ENCODE measurements around the gene SPOCK1.
"Not testable (repeated sequence)": the region's sequence is repeated elsewhere in the genome, so short reads cannot be mapped to it uniquely, and the experiment has no call there.

Gene SPOCK1

DNA sequence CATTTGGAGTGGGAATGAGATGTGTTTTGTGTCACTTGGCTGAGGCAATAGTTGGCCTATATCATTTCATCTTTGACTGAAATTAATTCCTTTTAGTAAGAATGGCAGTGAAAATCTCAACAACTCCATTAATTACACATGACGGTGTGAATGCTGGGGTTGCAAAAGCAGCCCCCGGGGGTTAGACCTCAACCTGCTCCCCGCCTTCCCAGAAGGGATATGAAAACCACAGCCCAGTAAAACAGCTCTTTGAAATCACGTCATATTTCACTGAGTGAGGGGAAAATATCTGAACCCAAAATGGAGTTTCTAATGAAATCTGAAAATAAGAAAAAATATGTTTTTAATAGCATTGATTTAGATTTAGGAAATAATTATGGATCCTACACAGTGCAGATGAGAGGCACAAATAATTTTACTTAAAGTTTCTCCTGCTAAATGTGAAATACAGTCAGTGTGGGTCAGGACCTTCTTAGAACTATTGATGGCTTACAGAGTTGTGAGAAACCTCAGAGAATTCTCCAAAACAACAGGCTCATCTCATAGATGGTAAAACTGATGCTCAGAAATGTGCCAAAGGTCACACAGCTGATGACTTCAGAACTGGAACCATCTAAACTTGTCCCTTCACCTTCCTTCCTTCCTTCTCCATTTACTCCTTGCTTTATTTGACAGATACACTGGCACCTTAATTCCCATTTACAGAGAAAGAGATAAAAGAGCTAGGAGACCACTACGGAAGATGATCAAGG, 96.5 kb downstream of the SPOCK1 start:
- Histone ChIP-seq H3K9ac (ENCODE audit: low read length) (no peak overlapping the region), H3K4me1 (ENCODE audit: control insufficient read depth, insufficient read depth, low read length) (no peaks in the 10 kb centered on the region), H3K9me3 (ENCODE audit: control insufficient read depth, low read length) (no peaks in the 10 kb centered on the region)

DNA sequence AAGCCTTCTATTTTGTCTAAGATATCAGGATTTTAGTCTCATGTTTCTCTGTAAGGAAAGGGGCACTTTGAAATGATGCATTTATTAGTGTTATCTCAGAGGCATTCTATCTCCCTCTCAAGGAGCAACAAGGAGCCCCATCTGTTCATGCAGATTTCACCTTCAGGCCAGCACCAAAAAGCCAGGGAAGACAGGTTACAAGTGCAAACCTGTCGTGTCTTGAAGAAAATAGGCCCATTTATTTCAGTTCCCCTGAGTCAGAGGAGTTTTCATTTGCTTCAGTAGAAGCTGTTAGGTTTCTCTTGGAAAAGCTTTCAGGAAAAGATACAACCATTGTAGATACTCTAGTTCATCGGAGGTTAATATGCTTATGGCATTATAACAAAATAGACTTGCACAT, 97.2 kb downstream of the SPOCK1 start:
- H3K9ac ChIP-seq (ENCODE audit: low read length), result no peak overlapping the region
- H3K27me3 ChIP-seq (ENCODE audit: control insufficient read depth, insufficient read depth, low read length), result no peaks in the 10 kb centered on the region
- no peaks in the 10 kb centered on the region for H3K9me3 ChIP-seq (ENCODE audit: control insufficient read depth, low read length)
- no peak overlapping the region for H3K4me3 ChIP-seq (ENCODE audit: low read length)
- no peaks in the 10 kb centered on the region for H3K36me3 ChIP-seq (ENCODE audit: control insufficient read depth, insufficient read depth, low read length)
- H3K4me1 ChIP-seq (ENCODE audit: control insufficient read depth, insufficient read depth, low read length), result no peaks in the 10 kb centered on the region

More for the DNA sequence above, 96.5 kb downstream of the SPOCK1 start:
- Histone ChIP-seq H3K36me3 (ENCODE audit: control insufficient read depth, insufficient read depth, low read length) (no peaks in the 10 kb centered on the region), H3K4me3 (ENCODE audit: low read length) (no peak overlapping the region), H3K27me3 (ENCODE audit: control insufficient read depth, insufficient read depth, low read length) (no peaks in the 10 kb centered on the region)

DNA sequence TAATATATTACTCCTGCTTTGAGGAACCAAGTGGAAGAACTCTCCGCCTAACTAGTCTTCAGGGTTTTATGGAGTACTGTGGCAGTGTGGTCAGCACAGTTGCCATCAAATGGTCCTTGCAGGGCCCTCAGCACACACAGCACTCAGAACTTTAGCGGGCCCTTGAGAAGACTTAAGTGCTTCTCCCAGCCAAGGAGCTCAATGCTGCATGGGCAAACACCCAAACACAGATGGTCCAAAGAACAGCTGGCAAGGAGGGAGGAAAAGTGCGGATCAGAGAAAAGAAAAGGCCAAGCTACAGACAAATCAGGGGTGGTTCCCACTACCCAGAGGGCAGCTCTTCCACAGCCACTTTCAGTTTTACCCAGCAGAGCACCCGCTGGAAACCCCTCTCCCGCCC, 98.6 kb downstream of the SPOCK1 start:
- no peaks in the 10 kb centered on the region for H3K36me3 ChIP-seq (ENCODE audit: control insufficient read depth, insufficient read depth, low read length)
- H3K27me3 ChIP-seq (ENCODE audit: control insufficient read depth, insufficient read depth, low read length), result no peaks in the 10 kb centered on the region

DNA sequence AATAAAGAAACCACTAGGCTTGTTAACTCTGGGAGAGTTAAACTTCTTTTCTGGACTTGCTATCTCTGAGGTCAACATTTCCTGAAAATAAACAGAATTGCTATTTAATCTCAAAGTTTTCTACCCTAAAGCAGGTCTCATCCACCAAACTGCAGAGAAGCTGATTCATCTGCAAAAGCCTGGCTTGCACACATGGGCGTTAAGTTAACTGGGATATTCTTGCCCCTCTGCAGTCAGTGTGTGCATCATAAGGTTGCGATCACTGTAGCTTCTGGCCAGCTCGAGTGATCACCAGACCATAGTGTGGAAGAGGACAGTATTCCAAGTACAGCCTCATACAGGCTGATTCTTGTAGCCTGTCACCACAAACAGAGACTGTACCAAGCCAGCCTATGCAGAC, 99.2 kb downstream of the SPOCK1 start:
- Histone ChIP-seq H3K9me3 (ENCODE audit: control insufficient read depth, low read length) (no peaks in the 10 kb centered on the region), H3K4me1 (ENCODE audit: control insufficient read depth, insufficient read depth, low read length) (no peaks in the 10 kb centered on the region), H3K4me3 (ENCODE audit: low read length) (no peak overlapping the region), H3K9ac (ENCODE audit: low read length) (no peak overlapping the region), H3K36me3 (ENCODE audit: control insufficient read depth, insufficient read depth, low read length) (no peaks in the 10 kb centered on the region), H3K27me3 (ENCODE audit: control insufficient read depth, insufficient read depth, low read length) (no peaks in the 10 kb centered on the region)

More for the DNA sequence above, 98.6 kb downstream of the SPOCK1 start:
- Histone ChIP-seq H3K4me3 (ENCODE audit: low read length) (no peak overlapping the region), H3K9me3 (ENCODE audit: control insufficient read depth, low read length) (no peaks in the 10 kb centered on the region), H3K4me1 (ENCODE audit: control insufficient read depth, insufficient read depth, low read length) (no peaks in the 10 kb centered on the region), H3K9ac (ENCODE audit: low read length) (no peak overlapping the region)

DNA sequence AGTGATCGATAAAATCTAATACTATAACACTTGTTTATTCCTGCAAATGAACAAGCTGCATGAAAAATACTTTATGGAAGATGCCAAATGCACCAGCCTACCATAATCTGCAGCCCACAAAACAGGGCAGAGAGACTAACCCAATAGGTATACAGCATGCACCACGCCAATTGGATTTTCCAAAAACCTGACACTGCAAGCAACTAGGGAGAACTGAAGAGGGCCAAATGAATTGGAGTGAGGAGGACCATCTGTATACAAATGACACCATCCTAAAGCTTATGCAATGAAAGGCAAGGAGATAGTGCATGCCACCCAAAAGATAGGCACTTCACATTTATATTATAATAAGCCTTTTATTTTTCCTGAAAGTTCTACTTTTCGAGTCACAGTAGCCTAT, 100.4 kb downstream of the SPOCK1 start:
- Histone ChIP-seq H3K36me3 (ENCODE audit: control insufficient read depth, insufficient read depth, low read length) (no peaks in the 10 kb centered on the region), H3K9ac (ENCODE audit: low read length) (no peak overlapping the region), H3K4me1 (ENCODE audit: control insufficient read depth, insufficient read depth, low read length) (no peaks in the 10 kb centered on the region), H3K9me3 (ENCODE audit: control insufficient read depth, low read length) (no peaks in the 10 kb centered on the region), H3K4me3 (ENCODE audit: low read length) (no peak overlapping the region), H3K27me3 (ENCODE audit: control insufficient read depth, insufficient read depth, low read length) (no peaks in the 10 kb centered on the region)

DNA sequence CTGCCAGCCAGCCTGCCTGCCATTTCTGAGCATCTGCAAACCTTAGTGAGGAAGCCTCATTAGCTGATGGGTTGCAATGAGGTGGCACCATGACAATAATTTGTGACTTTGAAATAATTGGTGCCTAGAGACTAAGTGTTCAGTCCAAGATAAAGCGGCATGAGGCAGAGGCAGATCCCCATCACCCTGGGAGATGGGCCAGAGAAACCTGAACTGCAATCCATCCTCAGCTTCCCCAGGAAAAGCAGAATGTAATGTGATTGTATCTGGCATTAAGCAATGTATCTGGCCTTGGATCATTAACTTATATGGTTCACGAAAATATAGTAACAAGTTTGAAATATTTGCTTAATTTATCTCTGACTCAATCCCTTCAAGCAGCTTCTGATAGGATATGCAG, 101.0 kb downstream of the SPOCK1 start:
- Histone ChIP-seq H3K9me3 (ENCODE audit: control insufficient read depth, low read length) (no peaks in the 10 kb centered on the region), H3K4me3 (ENCODE audit: low read length) (no peak overlapping the region), H3K27me3 (ENCODE audit: control insufficient read depth, insufficient read depth, low read length) (no peaks in the 10 kb centered on the region), H3K36me3 (ENCODE audit: control insufficient read depth, insufficient read depth, low read length) (no peaks in the 10 kb centered on the region), H3K9ac (ENCODE audit: low read length) (no peak overlapping the region), H3K4me1 (ENCODE audit: control insufficient read depth, insufficient read depth, low read length) (no peaks in the 10 kb centered on the region)

DNA sequence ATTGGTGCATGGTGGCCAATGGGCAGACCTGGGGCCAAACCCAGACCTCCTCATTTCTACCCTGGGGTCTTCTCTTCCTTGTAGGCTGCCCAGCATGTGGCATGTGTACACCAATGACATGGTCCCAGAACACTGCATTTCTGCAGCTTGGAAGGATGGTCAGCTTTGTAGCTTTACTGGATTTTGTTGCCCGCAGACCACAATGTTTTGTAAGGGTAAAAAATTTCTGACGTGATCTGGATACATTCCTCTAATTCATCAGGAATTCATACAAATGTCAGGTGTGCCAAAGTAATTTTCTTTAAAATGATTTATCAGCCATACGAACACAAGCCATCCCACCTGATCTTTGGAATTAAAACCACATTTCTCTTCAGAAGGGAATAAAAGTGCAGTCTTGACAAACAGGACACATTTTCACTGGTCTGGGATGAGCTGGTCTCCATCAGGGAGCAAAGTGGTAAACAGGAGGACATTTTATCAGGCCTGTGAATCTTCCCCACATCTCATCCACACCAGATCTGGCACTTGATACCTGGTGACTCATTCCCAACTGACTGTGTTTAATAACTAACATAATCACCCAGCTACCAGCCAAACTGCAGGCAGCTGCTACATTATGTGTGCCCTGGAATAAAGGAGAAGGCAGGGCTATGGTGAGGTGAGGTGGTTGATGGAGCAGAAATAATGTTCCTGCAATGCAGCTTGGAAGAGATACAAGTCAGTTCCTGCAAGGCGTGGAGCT, 103.9 kb downstream of the SPOCK1 start:
- H3K36me3 ChIP-seq (ENCODE audit: control insufficient read depth, insufficient read depth, low read length), result no peaks in the 10 kb centered on the region
- H3K4me1 ChIP-seq (ENCODE audit: control insufficient read depth, insufficient read depth, low read length), result no peaks in the 10 kb centered on the region
- no peaks in the 10 kb centered on the region for H3K27me3 ChIP-seq (ENCODE audit: control insufficient read depth, insufficient read depth, low read length)
- H3K9ac ChIP-seq (ENCODE audit: low read length), result no peak overlapping the region
- H3K9me3 ChIP-seq (ENCODE audit: control insufficient read depth, low read length), result no peaks in the 10 kb centered on the region
- no peak overlapping the region for H3K4me3 ChIP-seq (ENCODE audit: low read length)

DNA sequence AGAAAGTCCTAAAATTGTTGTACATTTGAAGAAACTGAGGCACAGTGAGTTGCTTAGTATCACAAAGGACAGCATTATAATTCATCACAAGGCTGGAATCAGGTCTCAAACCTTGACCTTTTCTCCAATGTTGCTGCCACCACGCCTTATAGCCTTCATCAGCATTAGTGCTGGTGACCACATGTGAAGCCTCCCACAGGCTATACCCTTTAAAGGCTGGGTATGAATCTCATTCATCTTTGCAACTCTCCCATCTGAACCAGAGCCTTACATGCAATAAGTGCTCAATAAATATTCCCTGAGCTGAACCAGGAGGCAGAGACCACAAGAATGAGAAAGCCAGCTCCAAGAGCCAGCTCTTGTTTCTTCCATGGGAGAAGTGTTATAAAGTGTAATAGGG, 104.7 kb downstream of the SPOCK1 start:
- Histone ChIP-seq H3K36me3 (ENCODE audit: control insufficient read depth, insufficient read depth, low read length) (no peaks in the 10 kb centered on the region), H3K4me1 (ENCODE audit: control insufficient read depth, insufficient read depth, low read length) (no peaks in the 10 kb centered on the region), H3K4me3 (ENCODE audit: low read length) (no peak overlapping the region), H3K27me3 (ENCODE audit: control insufficient read depth, insufficient read depth, low read length) (no peaks in the 10 kb centered on the region), H3K9me3 (ENCODE audit: control insufficient read depth, low read length) (no peaks in the 10 kb centered on the region), H3K9ac (ENCODE audit: low read length) (no peak overlapping the region)

DNA sequence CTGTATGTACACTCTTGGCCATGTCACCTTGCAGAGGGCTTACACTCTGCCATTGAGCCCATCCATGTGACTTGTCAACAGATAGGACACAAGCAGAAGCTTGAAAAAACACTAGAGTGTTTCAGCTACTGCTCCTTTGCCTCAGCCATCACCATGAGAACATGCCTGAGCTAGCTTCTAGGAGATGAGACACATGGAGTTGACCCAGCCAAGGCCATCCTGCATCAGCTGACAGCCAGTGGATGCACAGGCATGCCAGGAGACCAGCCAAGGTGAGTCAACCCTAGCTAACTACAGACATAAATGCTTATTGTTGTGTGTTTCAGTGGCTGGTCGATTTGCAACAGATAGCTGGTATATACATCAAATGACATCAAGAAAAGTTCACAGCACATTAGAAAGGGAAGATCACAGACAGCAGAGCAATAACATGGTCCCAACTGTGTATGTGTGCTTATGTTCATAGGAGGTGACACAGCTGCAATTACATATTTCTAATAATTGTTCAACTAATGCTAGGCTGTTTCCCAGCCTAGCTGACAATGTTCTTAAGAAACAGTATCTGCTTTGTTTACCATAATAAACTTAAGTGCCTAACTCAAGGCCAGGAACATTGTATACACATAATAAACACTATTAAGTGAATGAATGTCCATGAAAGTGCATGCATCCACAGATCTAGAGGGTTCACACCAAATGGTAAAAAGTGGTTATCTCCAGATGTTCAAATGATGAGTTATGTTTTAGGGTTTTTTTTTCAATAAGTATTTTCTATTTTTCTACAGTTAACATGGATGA, 105.7 kb downstream of the SPOCK1 start:
- H3K27me3 ChIP-seq (ENCODE audit: control insufficient read depth, insufficient read depth, low read length), result no peaks in the 10 kb centered on the region
- H3K36me3 ChIP-seq (ENCODE audit: control insufficient read depth, insufficient read depth, low read length), result no peaks in the 10 kb centered on the region

DNA sequence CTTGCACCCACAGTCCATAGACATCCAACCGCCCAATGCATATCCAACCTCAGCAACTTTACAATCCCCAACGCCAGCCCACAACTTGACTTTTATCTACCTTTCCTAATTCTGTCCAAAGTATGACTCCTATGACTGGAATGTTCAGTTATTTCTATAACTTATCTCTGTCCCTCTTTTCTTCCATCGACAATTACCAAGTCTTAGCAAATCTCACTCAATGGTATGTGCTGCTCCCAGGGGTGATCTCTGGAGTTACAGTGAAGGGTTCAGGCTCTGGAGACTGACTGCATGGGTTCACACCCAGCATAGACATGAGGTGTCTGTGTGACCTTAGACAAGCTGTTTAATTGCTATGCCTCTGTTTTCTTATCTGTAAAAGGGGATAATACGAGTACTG, 106.9 kb downstream of the SPOCK1 start:
- H3K9ac ChIP-seq (ENCODE audit: low read length), result no peak overlapping the region
- no peak overlapping the region for H3K4me3 ChIP-seq (ENCODE audit: low read length)
- H3K9me3 ChIP-seq (ENCODE audit: control insufficient read depth, low read length), result no peaks in the 10 kb centered on the region
- H3K36me3 ChIP-seq (ENCODE audit: control insufficient read depth, insufficient read depth, low read length), result no peaks in the 10 kb centered on the region
- H3K4me1 ChIP-seq (ENCODE audit: control insufficient read depth, insufficient read depth, low read length), result no peaks in the 10 kb centered on the region
- H3K27me3 ChIP-seq (ENCODE audit: control insufficient read depth, insufficient read depth, low read length), result no peaks in the 10 kb centered on the region

More for the DNA sequence above, 105.7 kb downstream of the SPOCK1 start:
- no peak overlapping the region for H3K9ac ChIP-seq (ENCODE audit: low read length)
- H3K4me3 ChIP-seq (ENCODE audit: low read length), result no peak overlapping the region
- no peaks in the 10 kb centered on the region for H3K4me1 ChIP-seq (ENCODE audit: control insufficient read depth, insufficient read depth, low read length)
- H3K9me3 ChIP-seq (ENCODE audit: control insufficient read depth, low read length), result no peaks in the 10 kb centered on the region

DNA sequence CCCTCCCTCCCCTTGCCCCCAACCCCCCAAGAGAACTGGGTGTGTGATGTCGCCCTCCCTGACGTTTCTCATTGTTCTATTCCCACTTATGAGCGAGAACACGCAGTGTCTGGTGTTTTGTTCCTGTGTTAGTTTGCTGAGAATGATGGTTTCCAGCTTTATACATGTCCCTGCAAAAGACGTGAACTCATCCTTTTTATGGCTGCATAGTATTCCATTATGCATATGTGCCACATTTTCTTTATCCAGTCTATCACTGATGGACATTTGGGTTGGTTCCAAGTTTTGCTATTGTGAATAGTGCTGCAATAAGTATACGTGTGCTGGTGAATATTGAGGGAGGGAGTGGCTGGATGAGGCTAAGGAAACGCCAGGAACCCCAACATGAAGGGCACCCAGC, 108.1 kb downstream of the SPOCK1 start:
- H3K4me3 ChIP-seq (ENCODE audit: low read length); H3K27me3 ChIP-seq (ENCODE audit: control insufficient read depth, insufficient read depth, low read length); H3K36me3 ChIP-seq (ENCODE audit: control insufficient read depth, insufficient read depth, low read length); H3K9ac ChIP-seq (ENCODE audit: low read length); H3K4me1 ChIP-seq (ENCODE audit: control insufficient read depth, insufficient read depth, low read length); H3K9me3 ChIP-seq (ENCODE audit: control insufficient read depth, low read length): not testable (repeated sequence)

DNA sequence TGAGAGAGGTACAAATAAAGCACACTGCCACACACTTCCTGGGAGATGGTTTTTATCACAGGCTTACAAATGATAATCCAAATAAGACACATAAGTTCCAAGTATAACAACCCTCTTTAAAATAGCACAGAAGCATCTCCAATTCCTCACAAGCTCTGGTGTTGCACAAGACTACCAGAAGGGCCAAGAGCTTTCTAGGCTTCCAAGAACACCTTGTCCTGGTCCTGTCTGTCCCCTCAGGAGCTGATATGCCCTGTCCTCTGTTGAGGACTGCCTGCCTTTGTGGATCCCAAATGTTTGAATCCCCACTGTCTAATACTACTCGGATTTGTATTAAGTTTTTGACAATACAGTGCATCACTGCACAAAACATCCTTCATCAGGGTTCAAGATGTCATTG, 110.1 kb downstream of the SPOCK1 start:
- Histone ChIP-seq H3K9me3 (ENCODE audit: control insufficient read depth, low read length) (no peaks in the 10 kb centered on the region), H3K4me3 (ENCODE audit: low read length) (no peak overlapping the region), H3K9ac (ENCODE audit: low read length) (no peak overlapping the region), H3K27me3 (ENCODE audit: control insufficient read depth, insufficient read depth, low read length) (no peaks in the 10 kb centered on the region), H3K36me3 (ENCODE audit: control insufficient read depth, insufficient read depth, low read length) (no peaks in the 10 kb centered on the region), H3K4me1 (ENCODE audit: control insufficient read depth, insufficient read depth, low read length) (no peaks in the 10 kb centered on the region)

Data from mucosa of stomach (tissue), 1 donor.